ENCODE results near the gene C4B.
"Not testable (repeated sequence)": the region's sequence is repeated elsewhere in the genome, so short reads cannot be mapped to it uniquely, and the experiment has no call there.

The C4B gene

DNA sequence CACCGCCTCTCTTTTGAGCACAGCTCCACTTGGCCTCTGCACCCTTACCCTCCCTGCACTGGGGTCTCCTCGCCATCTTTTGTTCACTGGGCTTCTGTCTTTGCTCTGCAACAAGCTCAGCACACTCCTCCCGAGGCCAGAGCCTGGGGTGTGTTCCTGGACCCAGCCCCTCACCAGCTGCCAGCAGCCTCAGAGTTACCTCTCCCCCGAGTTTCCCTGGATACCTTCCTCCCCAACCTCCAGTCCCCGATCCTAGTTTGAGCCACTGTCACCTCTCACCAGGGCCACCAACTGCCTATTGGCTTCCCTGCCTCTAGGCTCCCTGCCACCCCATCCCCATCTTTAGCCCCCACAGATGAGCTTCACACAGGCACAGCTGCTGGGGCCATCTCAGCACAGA, 36.0 kb downstream of the C4B start:
- H3K9me3 ChIP-seq (ENCODE audit: control insufficient read depth, low read length): no peaks in the 10 kb centered on the region
- no peak overlapping the region for H3K27ac ChIP-seq (ENCODE audit: insufficient read depth, low read length, poor library complexity, severe bottlenecking)
- no peak overlapping the region for H3K4me3 ChIP-seq (ENCODE audit: insufficient read depth, low read depth, low read length, poor library complexity, severe bottlenecking)
- no peaks in the 10 kb centered on the region for H3K4me1 ChIP-seq (ENCODE audit: control insufficient read depth, insufficient read depth, low read length, poor library complexity, severe bottlenecking)
- DNase-seq: no peak
- H3K27me3 ChIP-seq (replicated peaks; ENCODE audit: control insufficient read depth, insufficient read depth, low read length, poor library complexity, severe bottlenecking): no peaks in the 10 kb centered on the region
- no peaks in the 10 kb centered on the region for H3K36me3 ChIP-seq (ENCODE audit: control insufficient read depth, insufficient read depth, low read length)

DNA sequence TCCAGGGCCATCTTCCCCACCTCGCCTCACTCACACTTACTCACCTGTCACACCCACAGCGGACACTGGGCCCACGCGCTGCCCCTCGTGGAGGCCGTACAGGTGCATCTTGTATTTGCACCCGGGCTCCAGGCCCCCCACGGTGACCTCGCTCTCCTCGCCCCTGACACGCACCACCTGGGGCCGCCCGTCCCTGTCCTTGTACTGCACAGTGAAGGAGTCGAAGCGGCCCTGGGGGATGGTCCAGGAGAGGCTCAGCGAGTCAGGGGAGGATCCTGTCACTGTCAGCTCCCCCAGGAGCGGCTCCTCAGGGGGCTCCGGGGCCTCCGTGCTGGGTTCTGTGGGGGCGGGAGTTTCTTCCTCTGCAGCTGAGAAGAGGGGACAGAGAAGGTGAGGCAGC, 38.0 kb downstream of the C4B start:
- not testable (repeated sequence) for H3K4me1 ChIP-seq (ENCODE audit: control insufficient read depth, insufficient read depth, low read length, poor library complexity, severe bottlenecking)

DNA sequence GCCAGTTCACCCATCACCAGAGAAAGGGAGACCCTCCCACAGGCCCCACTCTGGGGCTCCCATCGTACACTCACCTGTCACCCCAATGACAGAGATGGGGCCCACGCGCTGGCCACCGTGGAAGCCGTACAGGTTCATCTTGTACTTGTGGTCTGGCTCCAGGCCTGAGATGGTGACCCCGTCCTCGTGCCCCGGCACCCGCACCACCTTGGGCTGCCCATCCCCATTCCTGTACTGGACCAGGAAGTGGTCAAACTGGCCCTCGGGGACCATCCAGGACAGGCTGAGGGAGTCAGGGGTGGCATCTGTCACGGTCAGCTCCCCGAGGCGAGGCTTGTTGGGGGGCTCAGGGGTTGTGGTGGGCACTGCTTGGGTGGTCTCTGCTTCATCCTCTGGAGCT, 38.7 kb downstream of the C4B start:
- not testable (repeated sequence) for H3K36me3 ChIP-seq (ENCODE audit: control insufficient read depth, insufficient read depth, low read length); H3K27me3 ChIP-seq (replicated peaks; ENCODE audit: control insufficient read depth, insufficient read depth, low read length, poor library complexity, severe bottlenecking)

More for the DNA sequence above, 38.0 kb downstream of the C4B start:
- not testable (repeated sequence) for H3K27ac ChIP-seq (ENCODE audit: insufficient read depth, low read length, poor library complexity, severe bottlenecking); H3K27me3 ChIP-seq (replicated peaks; ENCODE audit: control insufficient read depth, insufficient read depth, low read length, poor library complexity, severe bottlenecking); H3K9me3 ChIP-seq (ENCODE audit: control insufficient read depth, low read length); DNase-seq; H3K4me3 ChIP-seq (ENCODE audit: insufficient read depth, low read depth, low read length, poor library complexity, severe bottlenecking); H3K36me3 ChIP-seq (ENCODE audit: control insufficient read depth, insufficient read depth, low read length)

DNA sequence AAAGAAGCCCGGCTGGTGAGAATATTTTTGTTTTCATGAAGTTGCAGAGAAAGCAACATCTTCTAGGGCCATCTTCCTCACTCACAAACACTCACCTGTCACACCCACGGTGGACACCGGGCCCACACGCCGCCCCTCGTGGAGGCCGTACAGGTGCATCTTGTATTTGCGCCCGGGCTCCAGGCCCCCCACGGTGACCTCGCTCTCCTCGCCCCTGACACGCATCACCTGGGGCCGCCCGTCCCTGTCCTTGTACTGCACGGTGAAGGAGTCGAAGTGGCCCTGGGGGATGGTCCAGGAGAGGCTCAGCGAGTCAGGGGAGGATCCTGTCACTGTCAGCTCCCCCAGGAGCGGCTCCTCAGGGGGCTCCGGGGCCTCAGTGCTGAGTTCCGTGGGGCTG, 41.2 kb downstream of the C4B start:
- not testable (repeated sequence) for DNase-seq; H3K4me3 ChIP-seq (ENCODE audit: insufficient read depth, low read depth, low read length, poor library complexity, severe bottlenecking); H3K27ac ChIP-seq (ENCODE audit: insufficient read depth, low read length, poor library complexity, severe bottlenecking); H3K36me3 ChIP-seq (ENCODE audit: control insufficient read depth, insufficient read depth, low read length); H3K4me1 ChIP-seq (ENCODE audit: control insufficient read depth, insufficient read depth, low read length, poor library complexity, severe bottlenecking); H3K27me3 ChIP-seq (replicated peaks; ENCODE audit: control insufficient read depth, insufficient read depth, low read length, poor library complexity, severe bottlenecking); H3K9me3 ChIP-seq (ENCODE audit: control insufficient read depth, low read length)

More for the DNA sequence above, 38.7 kb downstream of the C4B start:
- DNase-seq; H3K27ac ChIP-seq (ENCODE audit: insufficient read depth, low read length, poor library complexity, severe bottlenecking); H3K9me3 ChIP-seq (ENCODE audit: control insufficient read depth, low read length); H3K4me3 ChIP-seq (ENCODE audit: insufficient read depth, low read depth, low read length, poor library complexity, severe bottlenecking); H3K4me1 ChIP-seq (ENCODE audit: control insufficient read depth, insufficient read depth, low read length, poor library complexity, severe bottlenecking): not testable (repeated sequence)

DNA sequence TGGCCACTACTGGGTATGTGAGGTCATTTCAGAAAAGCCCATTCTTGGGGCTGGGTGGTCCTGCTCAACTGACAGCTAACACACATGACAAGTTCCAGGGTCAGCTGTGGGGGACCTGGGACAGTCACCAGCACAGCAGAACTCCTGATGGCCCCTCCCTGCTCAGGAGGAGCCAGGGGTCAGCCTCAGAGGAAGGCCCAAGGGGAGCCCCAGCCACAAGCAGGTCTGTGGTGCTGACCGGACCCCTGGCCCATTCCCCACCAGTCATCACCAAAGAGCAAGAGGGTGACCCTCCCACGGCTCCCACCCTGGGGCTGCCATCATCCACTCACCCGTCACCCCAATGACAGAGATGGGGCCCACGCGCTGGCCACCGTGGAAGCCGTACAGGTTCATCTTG, 41.7 kb downstream of the C4B start:
- no peak for DNase-seq
- Histone ChIP-seq H3K36me3 (ENCODE audit: control insufficient read depth, insufficient read depth, low read length) (no peaks in the 10 kb centered on the region), H3K27me3 (replicated peaks; ENCODE audit: control insufficient read depth, insufficient read depth, low read length, poor library complexity, severe bottlenecking) (no peaks in the 10 kb centered on the region), H3K4me1 (ENCODE audit: control insufficient read depth, insufficient read depth, low read length, poor library complexity, severe bottlenecking) (no peaks in the 10 kb centered on the region), H3K27ac (ENCODE audit: insufficient read depth, low read length, poor library complexity, severe bottlenecking) (no peak overlapping the region), H3K4me3 (ENCODE audit: insufficient read depth, low read depth, low read length, poor library complexity, severe bottlenecking) (no peak overlapping the region), H3K9me3 (ENCODE audit: control insufficient read depth, low read length) (no peaks in the 10 kb centered on the region)

DNA sequence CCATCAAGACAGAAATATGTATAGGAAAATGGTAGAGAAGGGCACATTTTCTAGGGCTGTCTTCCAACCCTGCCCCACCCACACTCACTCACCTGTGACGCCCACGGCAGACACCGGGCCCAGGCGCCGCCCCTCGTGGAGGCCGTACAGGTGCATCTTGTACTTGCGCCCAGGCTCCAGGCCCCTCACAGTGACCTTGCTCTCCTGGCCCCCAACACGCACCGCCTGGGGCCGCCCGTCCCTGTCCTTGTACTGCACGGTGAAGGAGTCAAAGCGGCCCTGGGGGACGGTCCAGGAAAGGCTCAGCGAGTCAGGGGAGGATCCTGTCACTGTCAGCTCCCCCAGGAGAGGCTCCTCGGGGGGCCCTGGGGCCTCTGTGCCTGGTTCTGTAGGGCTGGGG, 43.4 kb downstream of the C4B start:
- no peak for DNase-seq
- Histone ChIP-seq H3K4me3 (ENCODE audit: insufficient read depth, low read depth, low read length, poor library complexity, severe bottlenecking) (no peak overlapping the region), H3K27me3 (replicated peaks; ENCODE audit: control insufficient read depth, insufficient read depth, low read length, poor library complexity, severe bottlenecking) (no peaks in the 10 kb centered on the region), H3K4me1 (ENCODE audit: control insufficient read depth, insufficient read depth, low read length, poor library complexity, severe bottlenecking) (no peaks in the 10 kb centered on the region), H3K9me3 (ENCODE audit: control insufficient read depth, low read length) (no peaks in the 10 kb centered on the region), H3K36me3 (ENCODE audit: control insufficient read depth, insufficient read depth, low read length) (no peaks in the 10 kb centered on the region), H3K27ac (ENCODE audit: insufficient read depth, low read length, poor library complexity, severe bottlenecking) (no peak overlapping the region)

DNA sequence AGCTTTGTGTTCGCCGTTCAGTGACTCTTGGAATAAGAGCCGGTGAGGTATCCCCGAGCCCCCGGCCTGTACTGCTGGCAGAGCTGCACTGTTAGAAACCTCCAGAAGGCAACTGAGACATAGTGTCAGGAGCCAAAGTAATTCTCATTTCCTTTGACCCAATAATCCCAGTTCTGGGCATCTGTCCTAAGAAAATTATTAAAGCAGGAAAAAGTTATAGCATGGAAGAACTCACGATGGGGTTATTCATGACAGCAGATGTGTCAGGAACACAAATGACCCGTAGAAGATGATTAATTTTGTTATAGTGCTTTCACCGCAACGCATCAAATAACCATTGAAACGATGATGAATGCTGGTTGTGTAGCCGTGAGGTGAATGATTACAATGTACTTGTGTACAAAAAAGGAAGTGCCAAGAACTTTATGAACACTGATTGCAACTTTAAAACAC, 43.9 kb downstream of the C4B start:
- no peak overlapping the region for H3K4me3 ChIP-seq (ENCODE audit: insufficient read depth, low read depth, low read length, poor library complexity, severe bottlenecking)
- H3K36me3 ChIP-seq (ENCODE audit: control insufficient read depth, insufficient read depth, low read length): no peaks in the 10 kb centered on the region
- no peaks in the 10 kb centered on the region for H3K9me3 ChIP-seq (ENCODE audit: control insufficient read depth, low read length)
- no peak overlapping the region for H3K27ac ChIP-seq (ENCODE audit: insufficient read depth, low read length, poor library complexity, severe bottlenecking)
- no peaks in the 10 kb centered on the region for H3K4me1 ChIP-seq (ENCODE audit: control insufficient read depth, insufficient read depth, low read length, poor library complexity, severe bottlenecking)
- no peaks in the 10 kb centered on the region for H3K27me3 ChIP-seq (replicated peaks; ENCODE audit: control insufficient read depth, insufficient read depth, low read length, poor library complexity, severe bottlenecking)
- DNase-seq: no peak

DNA sequence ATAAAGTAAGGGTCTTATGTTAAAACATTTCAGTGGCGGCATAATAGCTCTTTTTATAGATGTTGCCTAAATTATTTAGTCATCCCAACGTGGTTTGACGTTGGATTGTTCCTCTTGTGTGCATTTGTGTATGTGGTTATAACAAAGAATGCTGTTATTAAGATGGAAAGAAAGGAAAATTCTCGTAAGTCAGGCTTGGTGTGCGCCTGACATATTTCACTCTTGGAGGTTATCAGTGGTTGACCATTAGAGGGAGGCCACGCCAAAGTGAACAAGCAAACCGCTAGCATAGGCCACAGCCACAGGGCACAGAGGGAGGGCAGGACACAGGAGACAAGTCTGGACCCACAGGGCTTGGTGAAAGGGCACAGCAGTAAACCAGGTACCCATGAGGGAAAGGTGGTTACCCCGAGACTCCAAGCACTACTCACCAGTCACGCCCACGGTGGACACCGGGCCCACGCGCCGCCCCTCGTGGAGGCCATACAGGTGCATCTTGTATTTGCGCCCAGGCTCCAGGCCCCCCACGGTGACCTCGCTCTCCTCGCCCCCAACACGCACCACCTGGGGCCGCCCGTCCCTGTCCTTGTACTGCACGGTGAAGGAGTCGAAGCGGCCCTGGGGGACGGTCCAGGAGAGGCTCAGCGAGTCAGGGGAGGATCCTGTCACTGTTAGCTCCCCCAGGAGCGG, 46.5 kb downstream of the C4B start:
- Histone ChIP-seq H3K27ac (ENCODE audit: insufficient read depth, low read length, poor library complexity, severe bottlenecking) (no peak overlapping the region), H3K27me3 (replicated peaks; ENCODE audit: control insufficient read depth, insufficient read depth, low read length, poor library complexity, severe bottlenecking) (no peaks in the 10 kb centered on the region), H3K9me3 (ENCODE audit: control insufficient read depth, low read length) (no peaks in the 10 kb centered on the region), H3K4me1 (ENCODE audit: control insufficient read depth, insufficient read depth, low read length, poor library complexity, severe bottlenecking) (no peaks in the 10 kb centered on the region), H3K36me3 (ENCODE audit: control insufficient read depth, insufficient read depth, low read length) (no peaks in the 10 kb centered on the region), H3K4me3 (ENCODE audit: insufficient read depth, low read depth, low read length, poor library complexity, severe bottlenecking) (no peak overlapping the region)
- DNase-seq: no peak

DNA sequence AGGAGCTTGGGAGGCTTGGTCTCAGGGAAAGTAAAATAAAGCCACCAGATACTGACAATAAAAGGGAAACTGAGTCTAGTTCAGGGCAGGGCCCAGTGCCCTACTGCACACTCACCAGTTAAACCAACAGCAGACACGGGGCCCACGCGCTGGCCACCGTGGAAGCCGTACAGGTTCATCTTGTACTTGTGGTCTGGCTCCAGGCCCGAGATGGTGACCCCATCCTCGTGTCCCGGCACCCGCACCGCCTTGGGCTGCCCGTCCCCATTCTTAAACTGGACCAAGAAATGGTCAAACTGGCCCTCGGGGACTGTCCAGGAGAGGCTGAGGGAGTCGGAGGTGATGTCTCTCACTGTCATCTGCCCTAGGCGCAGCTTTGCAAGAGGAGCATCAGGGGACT, 50.1 kb downstream of the C4B start:
- no peaks in the 10 kb centered on the region for H3K27me3 ChIP-seq (replicated peaks; ENCODE audit: control insufficient read depth, insufficient read depth, low read length, poor library complexity, severe bottlenecking)
- H3K9me3 ChIP-seq (ENCODE audit: control insufficient read depth, low read length): no peaks in the 10 kb centered on the region
- H3K4me3 ChIP-seq (ENCODE audit: insufficient read depth, low read depth, low read length, poor library complexity, severe bottlenecking): no peak overlapping the region
- H3K27ac ChIP-seq (ENCODE audit: insufficient read depth, low read length, poor library complexity, severe bottlenecking): no peak overlapping the region
- H3K4me1 ChIP-seq (ENCODE audit: control insufficient read depth, insufficient read depth, low read length, poor library complexity, severe bottlenecking): no peaks in the 10 kb centered on the region
- no peak for DNase-seq
- no peaks in the 10 kb centered on the region for H3K36me3 ChIP-seq (ENCODE audit: control insufficient read depth, insufficient read depth, low read length)

DNA sequence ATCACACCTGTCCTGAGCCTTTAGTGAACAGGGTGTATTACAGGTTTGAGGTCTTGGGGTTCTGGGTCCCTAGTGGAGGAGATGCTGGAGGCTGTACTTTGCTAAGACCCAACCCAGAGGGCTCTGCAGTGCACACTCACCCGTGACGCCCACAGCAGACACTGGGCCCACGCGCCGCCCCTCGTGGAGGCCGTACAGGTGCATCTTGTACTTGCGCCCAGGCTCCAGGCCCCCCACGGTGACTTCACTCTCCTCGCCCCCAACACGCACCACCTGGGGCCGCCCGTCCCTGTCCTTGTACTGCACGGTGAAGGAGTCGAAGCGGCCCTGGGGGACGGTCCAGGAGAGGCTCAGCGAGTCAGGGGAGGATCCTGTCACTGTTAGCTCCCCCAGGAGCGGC, 52.9 kb downstream of the C4B start:
- H3K9me3 ChIP-seq (ENCODE audit: control insufficient read depth, low read length); H3K4me1 ChIP-seq (ENCODE audit: control insufficient read depth, insufficient read depth, low read length, poor library complexity, severe bottlenecking); H3K27me3 ChIP-seq (replicated peaks; ENCODE audit: control insufficient read depth, insufficient read depth, low read length, poor library complexity, severe bottlenecking); DNase-seq; H3K4me3 ChIP-seq (ENCODE audit: insufficient read depth, low read depth, low read length, poor library complexity, severe bottlenecking); H3K36me3 ChIP-seq (ENCODE audit: control insufficient read depth, insufficient read depth, low read length); H3K27ac ChIP-seq (ENCODE audit: insufficient read depth, low read length, poor library complexity, severe bottlenecking): not testable (repeated sequence)
